ENCODE results near the gene PKD1L1. TPM values are rescaled to one million over a fixed set of nuclear protein-coding genes. Genes with fewer than 3 reads are reported as not detected.

PKD1L1 gene
- total RNA-seq, 1 donor from 2014 or later, result 0.59 TPM

DNA sequence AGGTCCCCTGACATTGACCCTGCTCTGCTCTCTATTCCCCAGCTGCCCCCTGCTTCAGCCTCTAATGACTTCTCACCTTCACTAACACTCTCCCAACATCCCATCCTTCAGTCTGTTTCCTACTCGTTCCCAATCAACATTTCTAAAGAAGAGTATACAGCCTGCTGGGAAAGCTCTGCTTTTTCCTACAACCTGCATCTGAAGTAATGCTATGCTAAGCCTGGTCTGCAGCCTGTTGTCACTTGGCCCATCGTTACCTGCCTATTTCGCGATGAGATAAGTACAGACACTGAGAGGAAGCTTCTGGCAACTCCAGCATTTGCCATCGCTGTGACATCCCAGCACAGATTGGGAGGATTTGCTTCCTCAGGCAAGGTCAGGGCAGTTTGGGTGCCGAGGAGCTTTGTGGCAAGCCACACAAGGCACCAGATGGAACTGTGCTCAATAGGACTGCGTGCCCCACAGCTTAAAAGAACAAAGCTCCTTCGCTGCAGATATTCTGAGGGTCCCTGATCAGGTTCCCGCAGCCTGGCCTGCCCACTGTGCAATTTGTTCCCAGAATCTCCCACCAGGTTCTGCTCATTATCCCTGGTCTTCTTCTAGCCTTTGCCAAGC lies 51.4 kb downstream of the PKD1L1 start:
- Histone ChIP-seq H3K36me3 (no peaks in the 10 kb centered on the region), H3K9me3 (no peaks in the 10 kb centered on the region), H3K4me3 (no peak overlapping the region), H3K4me1 (no peaks in the 10 kb centered on the region), H3K27ac (no peak overlapping the region), H3K27me3 (ENCODE audit: low read depth) (no peaks in the 10 kb centered on the region)
- TF ChIP-seq, protein P1, sequence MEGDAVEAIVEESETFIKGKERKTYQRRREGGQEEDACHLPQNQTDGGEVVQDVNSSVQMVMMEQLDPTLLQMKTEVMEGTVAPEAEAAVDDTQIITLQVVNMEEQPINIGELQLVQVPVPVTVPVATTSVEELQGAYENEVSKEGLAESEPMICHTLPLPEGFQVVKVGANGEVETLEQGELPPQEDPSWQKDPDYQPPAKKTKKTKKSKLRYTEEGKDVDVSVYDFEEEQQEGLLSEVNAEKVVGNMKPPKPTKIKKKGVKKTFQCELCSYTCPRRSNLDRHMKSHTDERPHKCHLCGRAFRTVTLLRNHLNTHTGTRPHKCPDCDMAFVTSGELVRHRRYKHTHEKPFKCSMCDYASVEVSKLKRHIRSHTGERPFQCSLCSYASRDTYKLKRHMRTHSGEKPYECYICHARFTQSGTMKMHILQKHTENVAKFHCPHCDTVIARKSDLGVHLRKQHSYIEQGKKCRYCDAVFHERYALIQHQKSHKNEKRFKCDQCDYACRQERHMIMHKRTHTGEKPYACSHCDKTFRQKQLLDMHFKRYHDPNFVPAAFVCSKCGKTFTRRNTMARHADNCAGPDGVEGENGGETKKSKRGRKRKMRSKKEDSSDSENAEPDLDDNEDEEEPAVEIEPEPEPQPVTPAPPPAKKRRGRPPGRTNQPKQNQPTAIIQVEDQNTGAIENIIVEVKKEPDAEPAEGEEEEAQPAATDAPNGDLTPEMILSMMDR (IDR thresholded peaks at IDR 0.05), result no peak
- DNase-seq (no peak), ATAC-seq (no peak)
- intact Hi-C loops (cut with DNase I), result no loop called here

DNA sequence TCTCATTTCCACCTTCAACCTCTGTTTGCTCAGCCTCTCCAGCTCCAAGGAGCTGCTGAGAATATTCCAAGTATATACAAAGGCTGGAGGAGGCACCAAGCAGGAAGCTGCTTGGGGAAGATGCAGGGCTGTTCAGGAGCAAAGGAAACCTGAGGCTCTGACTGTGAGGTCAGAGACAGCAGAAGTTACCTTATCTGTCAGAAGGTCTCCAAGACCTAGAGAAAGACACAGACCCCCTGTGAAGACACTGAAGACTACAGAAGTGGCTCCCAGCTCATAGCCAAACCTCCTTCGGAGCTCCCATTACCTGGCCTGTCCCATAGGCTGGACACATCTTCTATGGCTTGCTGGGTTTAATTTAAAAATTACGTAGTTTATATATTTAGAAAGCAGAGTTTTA lies 53.2 kb downstream of the PKD1L1 start:
- no peak for ATAC-seq

DNA sequence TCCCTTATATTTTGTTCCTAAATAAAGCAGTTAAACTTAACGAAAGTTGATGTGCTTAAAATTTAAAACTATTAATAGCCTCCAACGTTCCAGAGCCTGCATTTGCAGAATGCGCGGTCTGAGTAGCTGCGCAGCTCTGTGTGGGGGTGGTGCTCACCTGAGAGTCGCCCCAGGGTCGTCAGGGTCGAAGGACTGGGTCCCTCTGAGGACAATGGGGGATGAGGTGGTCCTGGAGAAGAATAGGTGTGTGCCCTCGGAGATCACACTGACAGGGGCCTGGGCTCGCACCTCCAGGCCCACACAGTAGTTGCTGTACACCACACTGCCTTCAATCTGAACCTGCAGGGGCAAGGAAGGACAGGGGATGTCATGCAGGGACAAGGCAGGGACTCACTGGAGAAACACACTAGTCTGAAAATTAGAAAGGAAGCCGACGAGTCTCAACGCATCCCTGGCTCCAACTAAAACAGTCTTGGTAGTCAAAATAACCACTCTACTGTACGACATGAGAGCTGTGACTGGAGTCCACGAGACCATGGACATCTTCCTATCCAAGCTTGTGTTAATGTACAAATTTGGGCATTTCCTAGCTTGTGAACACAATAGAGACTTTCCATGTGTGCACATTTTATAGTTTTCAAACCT lies 54.4 kb downstream of the PKD1L1 start:
- Histone ChIP-seq H3K27ac (no peak overlapping the region), H3K27me3 (ENCODE audit: low read depth) (no peaks in the 10 kb centered on the region), H3K4me3 (no peak overlapping the region), H3K4me1 (no peaks in the 10 kb centered on the region), H3K36me3 (no peaks in the 10 kb centered on the region), H3K9me3 (no peaks in the 10 kb centered on the region)
- DNase-seq (no peak), ATAC-seq (no peak)
- TF ChIP-seq, protein P1 (IDR thresholded peaks at IDR 0.05), result no peak
- intact Hi-C loops (cut with DNase I), result no loop called here

More for the DNA sequence above, 53.2 kb downstream of the PKD1L1 start:
- intact Hi-C loops (cut with DNase I), result no loop called here
- DNase-seq, result no peak
- Histone ChIP-seq H3K36me3 (no peaks in the 10 kb centered on the region), H3K4me3 (no peak overlapping the region), H3K27ac (no peak overlapping the region), H3K9me3 (no peaks in the 10 kb centered on the region), H3K4me1 (no peaks in the 10 kb centered on the region), H3K27me3 (ENCODE audit: low read depth) (no peaks in the 10 kb centered on the region)
- TF ChIP-seq, protein P1 (IDR thresholded peaks at IDR 0.05), result no peak

DNA sequence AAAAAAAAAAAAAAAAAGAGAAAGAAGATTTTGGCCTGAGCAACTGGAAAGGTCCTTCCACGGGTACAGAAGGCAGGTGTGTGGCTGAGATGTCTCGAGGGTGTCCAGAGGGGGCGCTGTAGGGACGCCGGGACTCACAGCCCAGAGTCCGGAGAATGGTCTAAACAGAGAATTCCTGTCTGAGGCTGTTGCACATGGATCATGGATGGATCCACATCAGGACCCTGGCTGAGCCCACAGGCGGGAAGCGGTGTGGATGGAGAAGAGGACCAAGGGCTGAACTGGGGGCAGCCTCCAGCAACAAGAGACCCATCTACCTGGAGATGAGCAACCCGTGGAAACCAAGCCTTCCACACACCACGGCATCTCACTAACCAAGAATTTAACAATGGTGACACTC lies 55.0 kb downstream of the PKD1L1 start:
- TF ChIP-seq, protein P1 (IDR thresholded peaks at IDR 0.05), result no peak
- H3K36me3 ChIP-seq, result no peaks in the 10 kb centered on the region
- H3K4me3 ChIP-seq, result no peak overlapping the region
- H3K9me3 ChIP-seq, result no peaks in the 10 kb centered on the region
- H3K4me1 ChIP-seq, result no peaks in the 10 kb centered on the region
- intact Hi-C loops (cut with DNase I), result no loop called here
- no peak overlapping the region for H3K27ac ChIP-seq
- ATAC-seq, result no peak
- no peak for DNase-seq
- H3K27me3 ChIP-seq (ENCODE audit: low read depth), result no peaks in the 10 kb centered on the region

DNA sequence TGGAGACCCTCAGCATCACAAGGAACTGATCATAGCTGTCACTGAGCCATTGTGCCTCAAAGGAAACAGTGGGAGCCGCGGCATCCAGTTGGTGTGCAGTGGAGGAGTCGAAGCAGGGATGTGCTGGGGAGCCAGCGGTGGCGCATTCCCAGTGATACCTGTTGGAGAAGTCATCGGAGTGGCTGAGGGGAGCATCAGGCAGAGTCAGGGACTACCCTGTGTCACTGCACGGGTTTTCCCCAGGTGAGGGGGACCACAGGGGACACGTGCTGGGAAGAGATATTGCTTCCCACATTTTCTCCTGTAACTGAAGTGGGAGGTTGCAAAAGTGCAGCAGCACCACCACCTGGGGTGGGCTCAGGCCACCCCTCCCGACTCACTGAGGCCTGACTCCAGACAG lies 57.7 kb downstream of the PKD1L1 start:
- Histone ChIP-seq H3K4me3 (no peak overlapping the region), H3K36me3 (no peaks in the 10 kb centered on the region), H3K9me3 (no peaks in the 10 kb centered on the region), H3K4me1 (no peaks in the 10 kb centered on the region), H3K27me3 (ENCODE audit: low read depth) (no peaks in the 10 kb centered on the region), H3K27ac (no peak overlapping the region)
- TF ChIP-seq, protein P1 (IDR thresholded peaks at IDR 0.05), result no peak
- intact Hi-C loops (cut with DNase I), result no loop called here
- DNase-seq (no peak), ATAC-seq (no peak)

Measured in lower lobe of right lung (tissue), 2 donors.